GM18873 (cell line): ENCODE measurements around the gene CYB5R4.
A peak's percentile ranks its signal among the peaks of the same experiment; 100 is the strongest.

Experiments used
- ATAC-seq: cut with Tn5 transposase; IDR thresholded peaks from one replicate; pipeline ENCODE4 v1.9.1; 2021; ENCODE audit warnings: mild to moderate bottlenecking, moderate library complexity, moderate number of reproducible peaks; ENCODE audit not compliant: unreplicated experiment, low FRiP score

Gene CYB5R4, protein sequence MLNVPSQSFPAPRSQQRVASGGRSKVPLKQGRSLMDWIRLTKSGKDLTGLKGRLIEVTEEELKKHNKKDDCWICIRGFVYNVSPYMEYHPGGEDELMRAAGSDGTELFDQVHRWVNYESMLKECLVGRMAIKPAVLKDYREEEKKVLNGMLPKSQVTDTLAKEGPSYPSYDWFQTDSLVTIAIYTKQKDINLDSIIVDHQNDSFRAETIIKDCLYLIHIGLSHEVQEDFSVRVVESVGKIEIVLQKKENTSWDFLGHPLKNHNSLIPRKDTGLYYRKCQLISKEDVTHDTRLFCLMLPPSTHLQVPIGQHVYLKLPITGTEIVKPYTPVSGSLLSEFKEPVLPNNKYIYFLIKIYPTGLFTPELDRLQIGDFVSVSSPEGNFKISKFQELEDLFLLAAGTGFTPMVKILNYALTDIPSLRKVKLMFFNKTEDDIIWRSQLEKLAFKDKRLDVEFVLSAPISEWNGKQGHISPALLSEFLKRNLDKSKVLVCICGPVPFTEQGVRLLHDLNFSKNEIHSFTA

DNA sequence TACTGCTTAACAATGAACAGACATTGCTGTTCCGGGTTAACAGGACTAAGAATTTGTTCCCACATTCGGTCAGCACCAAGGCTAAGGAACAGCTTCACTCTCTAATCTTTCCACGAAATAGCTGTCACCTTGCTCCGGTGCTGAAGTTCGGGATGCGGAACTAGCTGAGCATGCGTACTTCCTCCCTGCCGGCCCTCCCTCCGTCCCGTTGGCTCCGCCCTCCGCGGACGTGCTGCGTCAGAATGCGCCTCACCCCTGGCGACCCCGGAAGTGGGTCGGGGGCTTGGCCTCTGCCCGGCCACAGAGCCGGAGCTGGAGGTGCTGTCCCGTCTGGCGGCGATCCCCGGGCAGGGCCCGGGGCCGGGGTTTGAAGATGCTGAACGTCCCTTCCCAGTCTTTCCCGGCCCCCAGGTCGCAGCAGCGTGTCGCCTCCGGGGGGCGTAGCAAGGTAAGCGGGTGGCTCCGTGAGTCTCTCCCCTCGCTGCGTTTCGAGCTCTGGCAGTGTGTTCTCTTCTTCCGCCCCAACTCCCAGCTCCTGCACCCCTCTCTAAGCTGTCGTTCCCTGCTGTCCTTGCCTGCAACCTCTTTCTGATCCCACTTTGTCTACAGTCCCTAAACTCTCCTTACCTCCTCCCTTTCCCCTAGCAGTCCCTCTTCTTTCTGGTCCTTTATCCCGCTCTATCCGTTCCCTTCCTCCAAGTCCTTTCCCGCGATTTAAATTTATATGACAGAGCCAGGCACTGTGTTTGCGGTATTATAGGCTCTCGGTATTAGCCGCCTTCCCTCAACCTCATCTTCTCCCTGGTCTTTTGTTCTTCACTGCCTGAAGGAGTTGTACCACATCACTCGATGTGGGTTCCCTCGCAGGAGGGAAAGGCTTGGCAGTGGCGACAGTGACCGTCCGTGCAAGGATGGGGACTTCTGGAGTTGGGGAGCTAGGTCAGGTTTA lies at the start of gene CYB5R4:
CYB5R4 (plus strand) TSS at position 280 of the 949 bp plus-strand sequence; CDS start at position 374, 94 bp downstream.
- peak; percentile 96 for ATAC-seq

DNA sequence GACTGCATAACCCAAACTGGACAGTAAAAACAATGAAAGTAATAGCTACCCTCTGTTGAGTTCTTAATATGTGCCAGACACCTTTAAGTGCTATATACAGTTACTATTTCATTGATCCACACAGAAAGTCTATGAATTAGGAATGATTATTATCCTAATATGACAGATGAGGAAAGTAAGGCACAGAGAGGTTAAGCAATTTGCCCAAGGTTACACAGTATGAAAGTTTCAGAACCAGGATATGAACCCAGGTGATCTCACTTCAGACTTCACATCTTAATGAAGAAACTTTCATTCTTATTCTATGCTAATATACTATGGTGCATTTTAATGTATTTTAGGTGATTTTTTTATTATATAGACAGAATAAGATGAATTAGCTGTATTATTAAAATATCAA lies 46.9 kb upstream of the CYB5R4 start:
- ATAC-seq = no peak

DNA sequence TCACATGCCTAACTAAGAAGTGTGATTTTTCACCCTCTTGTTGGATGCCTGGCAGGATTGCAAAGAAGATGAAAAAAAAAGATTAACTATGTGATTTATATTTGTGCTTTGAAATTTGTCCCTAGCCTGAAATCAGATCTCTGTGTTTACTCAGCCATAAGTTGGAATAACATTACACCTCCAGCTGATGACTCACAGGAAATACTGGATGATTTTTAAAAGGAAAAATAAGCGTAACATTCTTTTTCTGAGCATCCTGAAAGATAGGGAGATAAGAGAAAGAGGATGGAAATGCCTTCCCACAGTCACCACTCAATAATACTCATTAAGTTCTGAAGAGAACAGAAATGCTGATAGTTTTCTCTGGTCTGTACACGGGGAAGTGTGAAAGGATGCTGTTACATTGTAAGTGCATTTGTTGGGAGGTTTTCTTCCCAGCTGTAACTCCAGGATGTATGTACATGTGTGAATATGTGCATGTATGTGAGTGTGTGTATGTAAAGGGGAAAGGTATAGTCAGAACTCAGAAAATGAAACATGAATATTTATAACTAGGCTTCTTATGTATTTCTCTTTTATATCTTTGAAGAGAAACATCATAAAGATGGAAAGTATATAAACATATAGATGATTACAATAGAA lies 43.7 kb upstream of the CYB5R4 start:
- ATAC-seq = no peak

GRCh38 chr6:83822629-83823169 lies 36.8 kb upstream of the CYB5R4 start:
- no peak for ATAC-seq

- no peak for ATAC-seq
Observed at GRCh38 chr6:83824388-83824801, 35.1 kb upstream of the CYB5R4 start.

GRCh38 chr6:83824831-83825230 lies 34.7 kb upstream of the CYB5R4 start:
- ATAC-seq = no peak

GRCh38 chr6:83827050-83827449 lies 32.4 kb upstream of the CYB5R4 start:
- ATAC-seq = no peak

DNA sequence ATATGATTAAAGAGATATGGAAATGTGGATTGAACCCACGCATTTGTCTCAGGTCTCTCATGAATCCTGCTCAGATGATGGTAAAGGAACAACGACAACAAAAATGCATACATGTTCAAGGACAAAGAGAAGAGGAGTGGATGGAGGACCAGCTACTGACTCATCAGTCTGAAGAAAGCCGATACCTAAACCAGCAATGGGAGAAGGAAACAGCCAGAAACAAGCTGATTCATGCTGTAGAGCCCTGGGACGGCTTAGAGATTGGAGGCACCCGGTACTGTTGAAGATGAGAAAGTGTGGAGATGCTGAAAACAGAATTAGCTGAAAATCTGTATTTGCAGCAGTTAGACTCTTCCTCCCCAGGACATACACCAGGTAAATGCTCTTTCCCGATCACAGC lies 20.8 kb upstream of the CYB5R4 start:
- no peak for ATAC-seq

GRCh38 chr6:83844170-83844569 lies 15.3 kb upstream of the CYB5R4 start:
- ATAC-seq = no peak

DNA sequence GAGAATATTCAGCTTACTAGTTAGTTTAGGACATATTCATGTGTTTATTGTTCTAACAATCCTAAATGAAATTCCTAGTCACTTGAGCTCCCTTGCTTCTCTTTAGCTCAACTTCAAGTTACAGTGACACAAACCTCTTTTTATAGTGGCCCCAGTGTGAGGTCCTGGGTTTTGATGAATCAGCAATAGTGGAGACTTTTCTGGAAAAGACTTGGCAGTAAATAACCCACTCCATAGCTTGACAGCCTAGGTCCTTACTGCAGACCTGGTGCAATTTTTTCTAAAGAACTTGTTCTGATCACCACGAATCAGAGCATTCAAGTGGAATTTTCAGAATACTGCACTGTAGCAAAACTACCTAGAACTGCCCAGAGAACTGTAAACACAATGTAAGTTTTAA lies 13.2 kb upstream of the CYB5R4 start:
- ATAC-seq = no peak

GRCh38 chr6:83847179-83847578 lies 12.3 kb upstream of the CYB5R4 start:
- peak; percentile 88 for ATAC-seq

DNA sequence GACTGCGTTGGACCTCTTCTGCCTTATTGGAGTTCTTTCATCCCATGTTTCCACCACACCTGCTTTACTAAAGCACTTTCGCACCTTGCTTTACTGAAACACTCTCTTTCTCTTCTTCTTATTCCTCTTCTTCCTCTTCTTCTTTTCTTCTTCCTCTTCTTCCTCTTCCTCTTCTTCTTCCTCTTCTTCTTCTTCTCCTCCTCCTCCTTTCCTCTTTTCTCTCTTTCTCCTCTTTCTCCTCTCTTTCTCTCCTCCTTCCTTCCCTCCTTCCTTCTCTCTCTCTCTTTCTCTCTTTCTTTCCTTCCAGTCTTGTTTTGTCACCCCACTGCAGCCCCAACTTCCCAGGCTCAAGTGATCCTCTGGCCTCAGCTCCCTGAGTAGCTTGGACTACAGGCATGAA lies 10.4 kb upstream of the CYB5R4 start:
- no peak for ATAC-seq

- no peak for ATAC-seq
Observed at GRCh38 chr6:83849610-83850009, 9.9 kb upstream of the CYB5R4 start.

- ATAC-seq = no peak
Observed at GRCh38 chr6:83852528-83853177, 6.8 kb upstream of the CYB5R4 start.

GRCh38 chr6:83853178-83854000 lies 6.1 kb upstream of the CYB5R4 start, which contains the start of gene RIPPLY2:
RIPPLY2 (plus strand) TSS chr6:83853360; CDS start chr6:83853417, 57 bp downstream.
- no peak for ATAC-seq

GRCh38 chr6:83854001-83854501 lies 5.4 kb upstream of the CYB5R4 start:
- no peak for ATAC-seq

DNA sequence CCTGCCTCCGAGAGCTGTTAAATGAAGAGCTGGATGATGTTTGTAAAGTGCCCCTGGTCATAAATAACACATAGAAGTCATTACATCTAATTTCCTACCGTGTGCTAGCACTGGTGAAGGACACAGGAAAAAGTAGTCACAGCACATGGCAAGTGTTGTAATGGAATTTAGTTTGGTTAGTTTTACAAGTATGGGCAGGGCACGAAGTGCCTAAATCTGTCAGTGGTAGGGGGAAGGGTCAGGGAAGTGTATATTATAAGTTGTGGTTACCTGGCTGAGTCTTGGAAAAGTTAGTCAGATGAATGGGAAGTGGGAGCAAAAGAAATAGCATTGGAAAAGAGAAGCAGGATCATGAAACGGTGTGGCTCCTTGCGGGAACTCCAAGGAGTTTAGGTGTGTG lies 4.7 kb upstream of the CYB5R4 start:
- no peak for ATAC-seq

DNA sequence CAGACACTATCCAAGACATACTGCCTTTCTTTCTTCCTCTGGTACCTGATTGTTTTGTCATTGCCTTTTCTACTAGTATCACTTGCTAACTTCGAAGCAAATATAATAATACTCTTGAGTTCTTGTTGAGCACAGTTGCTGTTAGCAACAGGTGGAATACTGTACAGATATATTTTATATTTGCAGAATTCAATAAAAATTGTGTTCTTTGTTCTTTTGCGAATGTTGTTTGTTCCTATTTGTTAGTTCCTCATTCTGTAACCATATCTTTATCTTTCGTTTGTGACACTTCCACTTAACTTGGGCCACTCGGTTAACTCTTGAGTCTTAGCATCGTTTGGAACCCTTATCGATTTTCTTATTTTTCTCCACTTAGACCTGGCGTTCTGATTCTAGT lies 868 bp downstream of the CYB5R4 start:
- no peak for ATAC-seq
